Retinal pigment epithelial cell (primary cell): ENCODE measurements around the gene RPL21.
A peak's percentile ranks its signal among the peaks of the same experiment; 100 is the strongest.

Experiments
- DNase-seq: peaks from one replicate; pipeline ENCODE4 v3.0.0-alpha.2; 2010; ENCODE audit warnings: low read depth
- H3K4me3 ChIP-seq: 2 replicates; pipeline ENCODE4 v1.5.1; 2011; ENCODE audit warnings: mild to moderate bottlenecking, low read length, control low read depth, moderate library complexity
- TF ChIP-seq, protein P1 (sequence below): conservative IDR thresholded peaks from 2 replicates; pipeline ENCODE4 v1.5.1; 2011; ENCODE audit warnings: low read depth, low read length, control low read depth, inconsistent platforms

The RPL21 gene

DNA sequence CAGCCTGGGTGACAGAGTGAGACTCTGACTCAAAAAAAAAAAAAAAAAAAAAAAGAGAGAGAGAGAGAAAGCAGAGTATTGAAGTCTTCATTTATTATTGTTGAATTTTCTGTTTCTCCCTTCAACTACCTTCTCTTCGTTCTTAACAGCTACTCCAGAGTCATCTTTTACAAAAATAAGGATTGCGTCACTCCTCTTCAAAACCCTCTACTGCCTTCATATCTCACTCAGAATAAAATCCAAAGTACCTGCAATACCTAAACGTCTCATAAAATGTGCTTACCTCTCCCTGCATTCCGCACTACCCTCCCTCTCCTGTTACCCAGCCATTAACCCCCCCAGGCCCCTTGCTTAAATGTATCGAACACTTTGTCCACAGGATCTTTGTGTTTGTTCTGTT, 17.4 kb upstream of the RPL21 start:
- H3K4me3 ChIP-seq: no peak overlapping the region
- TF ChIP-seq, protein P1, sequence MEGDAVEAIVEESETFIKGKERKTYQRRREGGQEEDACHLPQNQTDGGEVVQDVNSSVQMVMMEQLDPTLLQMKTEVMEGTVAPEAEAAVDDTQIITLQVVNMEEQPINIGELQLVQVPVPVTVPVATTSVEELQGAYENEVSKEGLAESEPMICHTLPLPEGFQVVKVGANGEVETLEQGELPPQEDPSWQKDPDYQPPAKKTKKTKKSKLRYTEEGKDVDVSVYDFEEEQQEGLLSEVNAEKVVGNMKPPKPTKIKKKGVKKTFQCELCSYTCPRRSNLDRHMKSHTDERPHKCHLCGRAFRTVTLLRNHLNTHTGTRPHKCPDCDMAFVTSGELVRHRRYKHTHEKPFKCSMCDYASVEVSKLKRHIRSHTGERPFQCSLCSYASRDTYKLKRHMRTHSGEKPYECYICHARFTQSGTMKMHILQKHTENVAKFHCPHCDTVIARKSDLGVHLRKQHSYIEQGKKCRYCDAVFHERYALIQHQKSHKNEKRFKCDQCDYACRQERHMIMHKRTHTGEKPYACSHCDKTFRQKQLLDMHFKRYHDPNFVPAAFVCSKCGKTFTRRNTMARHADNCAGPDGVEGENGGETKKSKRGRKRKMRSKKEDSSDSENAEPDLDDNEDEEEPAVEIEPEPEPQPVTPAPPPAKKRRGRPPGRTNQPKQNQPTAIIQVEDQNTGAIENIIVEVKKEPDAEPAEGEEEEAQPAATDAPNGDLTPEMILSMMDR: no peak
- no peak for DNase-seq

DNA sequence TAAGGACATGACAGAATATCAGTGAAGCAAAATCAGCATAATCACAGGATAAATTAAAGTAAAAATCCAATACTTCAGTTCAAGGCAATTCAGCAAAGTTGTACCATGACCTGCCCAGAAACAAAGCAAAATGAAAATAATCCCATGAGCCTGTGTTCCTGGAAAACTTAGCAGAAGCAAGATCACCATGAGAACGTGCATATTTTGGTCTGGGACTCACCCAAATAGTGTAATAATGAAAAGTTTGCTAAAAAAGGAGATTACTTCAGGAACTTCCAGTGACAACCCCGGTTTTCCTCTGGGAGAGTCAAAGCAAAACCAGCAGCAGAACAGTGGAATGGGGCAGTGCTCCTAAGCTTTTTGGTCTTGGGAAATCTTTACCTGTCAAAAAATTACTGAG, 14.9 kb upstream of the RPL21 start:
- no peak for DNase-seq
- TF ChIP-seq, protein P1: no peak
- no peak overlapping the region for H3K4me3 ChIP-seq

DNA sequence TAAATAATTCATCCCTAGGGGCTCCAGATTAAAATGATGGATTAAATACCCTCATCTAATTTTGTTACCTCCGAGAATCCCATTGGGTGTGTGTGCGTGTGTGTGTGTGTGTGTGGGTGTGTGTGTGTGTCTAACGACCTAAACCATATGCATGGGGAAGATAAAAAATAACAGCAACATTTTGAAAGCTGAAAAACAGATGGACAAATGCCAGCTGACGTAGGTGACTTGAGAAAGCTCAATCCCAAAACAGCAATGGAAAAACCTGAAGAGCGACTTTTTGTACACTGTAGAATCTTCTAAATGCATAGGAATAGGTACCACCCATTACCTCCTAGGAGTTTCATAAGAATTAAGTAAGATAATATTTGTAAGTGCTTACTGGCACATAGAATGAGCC, 8.7 kb upstream of the RPL21 start:
- H3K4me3 ChIP-seq: no peak overlapping the region
- no peak for DNase-seq
- TF ChIP-seq, protein P1: no peak

DNA sequence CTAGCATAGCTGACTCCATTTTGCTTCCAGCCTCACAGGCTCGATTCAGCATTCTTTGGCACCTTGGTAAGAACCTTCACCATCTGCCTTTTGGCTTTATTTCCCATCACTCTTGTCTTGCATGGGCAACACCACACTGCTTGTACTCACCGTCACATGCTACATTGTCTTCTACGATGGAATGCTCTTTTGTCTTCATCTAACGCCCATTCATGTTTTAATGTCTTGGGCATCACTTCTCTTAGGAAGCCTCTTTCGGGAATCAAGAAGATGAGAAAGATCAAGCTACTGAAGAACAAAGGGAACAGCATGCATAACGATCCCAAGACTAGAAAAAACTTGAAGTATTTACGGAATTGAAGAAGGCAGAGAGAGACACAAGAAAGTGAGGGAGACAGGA, 5.7 kb upstream of the RPL21 start:
- TF ChIP-seq, protein P1: no peak
- DNase-seq: no peak

DNA sequence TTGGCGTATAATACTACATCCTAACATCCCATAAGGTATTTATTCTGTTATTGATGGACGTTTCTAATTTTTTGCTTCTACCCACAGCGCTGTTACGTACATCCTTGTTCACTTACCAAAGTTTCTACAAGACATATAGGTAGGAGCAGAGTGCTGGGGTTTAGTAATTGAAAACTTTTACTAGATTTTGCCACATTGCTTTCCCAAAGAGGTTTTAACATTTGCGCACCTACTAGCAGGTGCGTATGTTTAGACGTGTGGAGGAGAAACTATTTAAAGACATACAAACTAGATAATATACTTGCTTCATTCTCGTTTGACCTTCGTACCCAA, 559 bp upstream of the RPL21 start:
- H3K4me3 ChIP-seq: peak overlapping the region; percentile 99
- DNase-seq: no peak
- TF ChIP-seq, protein P1: no peak

More for the DNA sequence above, 5.7 kb upstream of the RPL21 start:
- no peak overlapping the region for H3K4me3 ChIP-seq

DNA sequence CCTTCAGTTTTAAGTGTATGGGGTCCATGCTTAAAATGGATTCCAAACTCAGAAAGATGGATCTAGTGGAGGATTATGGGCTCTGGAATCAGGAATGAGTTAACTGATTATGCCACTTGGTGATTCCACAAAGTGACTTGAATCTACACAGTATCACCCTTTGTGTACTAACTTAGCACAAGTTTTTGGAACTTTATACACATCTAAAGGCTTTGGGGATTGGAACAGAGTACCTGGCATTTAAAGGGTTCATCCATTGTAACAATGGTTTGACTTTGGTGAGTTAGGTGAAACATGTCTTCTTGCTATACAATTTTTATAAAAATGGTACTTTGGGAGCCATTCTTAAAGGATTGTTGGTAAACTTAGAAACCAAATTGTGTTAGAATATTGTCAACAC, 1.1 kb downstream of the RPL21 start:
- H3K4me3 ChIP-seq: peak overlapping the region; percentile 99
- TF ChIP-seq, protein P1: no peak
- DNase-seq: no peak

DNA sequence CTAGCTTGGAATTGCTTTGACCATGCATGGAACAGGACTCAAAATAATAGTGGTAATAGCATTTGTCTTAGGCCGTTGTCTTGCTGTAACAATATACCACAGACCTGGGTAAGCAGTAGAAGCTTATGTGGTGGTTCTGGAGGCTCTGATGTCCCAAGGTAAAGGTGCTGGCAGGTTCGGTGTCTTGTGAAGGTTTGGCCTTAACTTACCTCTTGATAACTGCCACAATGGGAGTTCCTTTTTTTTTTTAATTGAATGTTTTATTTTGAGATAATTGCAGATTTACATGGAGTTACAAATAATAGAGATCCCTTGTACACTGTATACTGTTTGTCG, 5.8 kb downstream of the RPL21 start:
- no peak for DNase-seq
- no peak overlapping the region for H3K4me3 ChIP-seq
- TF ChIP-seq, protein P1: no peak
